ENCODE measurements around the gene PCP4.
"Not testable (repeated sequence)": the region's sequence is repeated elsewhere in the genome, so short reads cannot be mapped to it uniquely, and the experiment has no call there.

PCP4 gene

DNA sequence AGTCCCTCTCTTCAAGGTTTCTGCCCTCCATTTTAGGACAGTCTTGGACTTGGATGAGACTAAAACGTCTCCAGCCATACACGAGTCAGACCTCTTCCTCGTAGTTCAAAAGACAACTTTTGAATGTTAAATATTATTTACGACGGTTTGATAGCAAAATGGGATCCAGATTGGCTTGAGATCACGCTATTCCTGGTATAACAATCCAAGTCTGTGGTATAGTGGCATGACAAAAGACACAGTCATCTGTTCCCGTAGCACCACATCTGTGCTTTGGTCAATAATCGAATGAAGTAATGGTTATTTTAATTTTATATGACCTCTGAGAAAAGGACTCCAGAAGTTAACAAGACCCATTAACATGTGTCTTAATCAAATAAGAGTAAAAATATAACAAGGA lies 7.0 kb downstream of the PCP4 start:
- in situ Hi-C loops (cut with HindIII; ENCODE audit: low pct_unique_long_range_greater_than_20kb, low sequenced_read_pairs) = no loop called here
- no peak for TF ChIP-seq JUND (IDR thresholded peaks at IDR 0.05; ENCODE audit: low read depth)
- DNase-seq (ENCODE audit: low read depth in 1 of 2, low spot score in 1 of 2) = no peak

DNA sequence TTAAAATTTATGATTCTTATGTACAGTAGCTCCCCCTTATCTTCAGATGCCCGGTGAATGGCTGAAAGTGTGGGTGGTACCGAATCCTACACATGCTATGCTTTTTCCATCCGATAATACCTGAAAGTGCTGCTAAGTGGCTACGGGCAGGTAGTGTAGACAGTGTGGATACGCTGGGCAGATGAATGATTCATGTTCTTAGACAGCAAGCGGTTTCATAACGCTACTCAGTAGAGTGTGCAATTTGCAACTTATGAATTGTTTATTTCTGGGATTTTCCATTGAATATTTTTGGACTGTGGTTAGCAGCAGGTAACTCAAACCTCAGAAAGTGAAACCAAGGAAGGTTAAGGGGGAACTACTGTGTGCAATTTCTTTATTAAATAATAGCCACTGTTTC lies 7.5 kb downstream of the PCP4 start:
- TF ChIP-seq JUND (IDR thresholded peaks at IDR 0.05; ENCODE audit: low read depth) = no peak
- peak in 1 of 2 experiments; percentile 14 for DNase-seq (ENCODE audit: low read depth in 1 of 2, low spot score in 1 of 2)
- in situ Hi-C loops (cut with HindIII; ENCODE audit: low pct_unique_long_range_greater_than_20kb, low sequenced_read_pairs) = no loop called here

GRCh38 chr21:39881661-39882060 lies 14.4 kb downstream of the PCP4 start:
- in situ Hi-C loops (cut with HindIII; ENCODE audit: low pct_unique_long_range_greater_than_20kb, low sequenced_read_pairs) = no loop called here
- no peak for TF ChIP-seq JUND (IDR thresholded peaks at IDR 0.05; ENCODE audit: low read depth)
- DNase-seq (ENCODE audit: low read depth in 1 of 2, low spot score in 1 of 2) = no peak

DNA sequence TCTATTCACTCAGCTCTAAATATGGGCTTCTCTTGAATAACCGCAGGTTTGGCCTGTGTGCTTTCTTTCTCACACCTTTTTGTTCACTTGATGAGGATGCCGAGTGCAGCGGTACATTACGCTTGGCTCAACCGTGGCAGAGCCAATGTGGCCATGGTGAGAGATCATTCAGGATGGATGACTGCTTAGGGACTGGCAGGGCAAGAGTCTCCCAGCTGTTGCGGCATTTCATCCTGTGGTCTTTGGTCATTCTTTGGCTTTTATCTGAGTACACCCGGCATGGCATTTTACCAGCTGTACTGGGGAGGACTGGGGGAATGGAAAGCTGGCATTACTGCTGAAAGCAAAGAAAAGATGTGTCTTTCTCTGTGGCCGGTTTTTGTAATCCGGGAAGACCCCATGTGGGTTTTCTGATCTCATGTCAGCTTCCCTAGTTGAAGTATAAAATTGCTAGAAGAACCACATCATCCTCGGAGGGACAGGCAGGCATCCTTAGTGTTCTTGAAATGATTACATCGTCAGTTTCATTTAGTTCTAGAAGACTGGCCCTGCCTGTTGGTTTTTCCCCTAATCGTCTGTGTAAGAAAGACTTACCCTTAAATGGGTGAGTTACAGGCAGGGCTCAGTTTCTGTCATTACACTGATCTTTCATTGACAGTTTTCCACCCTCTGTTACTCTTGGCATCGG lies 15.1 kb downstream of the PCP4 start:
- TF ChIP-seq JUND (IDR thresholded peaks at IDR 0.05; ENCODE audit: low read depth) = no peak
- in situ Hi-C loops (cut with HindIII; ENCODE audit: low pct_unique_long_range_greater_than_20kb, low sequenced_read_pairs) = no loop called here
- no peak for DNase-seq (ENCODE audit: low read depth in 1 of 2, low spot score in 1 of 2)

DNA sequence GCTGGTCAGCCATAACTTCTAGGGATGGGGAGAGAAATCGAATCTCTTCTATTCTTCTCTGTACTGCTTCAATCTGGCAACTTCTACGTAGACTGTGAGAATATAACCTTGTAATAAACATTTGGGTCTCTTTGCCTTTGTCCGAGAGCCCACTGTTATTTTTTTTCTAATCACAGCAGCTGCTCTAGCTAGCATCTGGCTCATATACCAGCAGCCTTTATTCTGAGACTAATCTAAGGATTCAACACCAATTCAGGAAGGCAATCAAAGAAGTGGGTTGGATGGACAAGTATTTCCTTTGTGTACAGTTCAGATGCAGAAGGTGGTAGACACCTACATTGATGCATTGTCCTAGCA lies 15.6 kb downstream of the PCP4 start:
- in situ Hi-C loops (cut with HindIII; ENCODE audit: low pct_unique_long_range_greater_than_20kb, low sequenced_read_pairs) = no loop called here
- DNase-seq (ENCODE audit: low read depth in 1 of 2, low spot score in 1 of 2) = no peak
- TF ChIP-seq JUND (IDR thresholded peaks at IDR 0.05; ENCODE audit: low read depth) = no peak

- no peak for DNase-seq (ENCODE audit: low read depth in 1 of 2, low spot score in 1 of 2)
- in situ Hi-C loops (cut with HindIII; ENCODE audit: low pct_unique_long_range_greater_than_20kb, low sequenced_read_pairs) = no loop called here
- TF ChIP-seq JUND (IDR thresholded peaks at IDR 0.05; ENCODE audit: low read depth) = no peak
Measured at GRCh38 chr21:39885119-39885848, 18.0 kb downstream of the PCP4 start.

DNA sequence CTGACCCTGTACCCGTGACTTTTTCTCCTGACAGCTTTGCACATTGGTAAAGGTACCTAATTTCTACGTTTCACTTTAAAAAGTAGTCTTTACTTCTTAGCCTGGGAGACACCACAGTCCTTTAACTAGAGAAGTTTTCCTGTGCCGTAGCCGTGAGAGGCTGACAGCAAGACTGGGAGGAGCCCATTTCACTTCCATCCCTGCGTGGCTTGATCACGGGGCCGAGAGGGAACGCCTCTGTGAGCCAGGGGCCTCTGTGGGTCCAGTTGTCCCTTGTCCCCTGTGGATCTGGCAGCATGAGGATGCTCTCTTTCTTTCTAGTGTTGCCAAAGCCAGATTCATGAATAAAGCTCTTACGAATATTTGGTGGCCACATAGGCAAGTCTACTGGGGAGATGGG lies 21.6 kb downstream of the PCP4 start:
- DNase-seq (ENCODE audit: low read depth in 1 of 2, low spot score in 1 of 2) = no peak
- in situ Hi-C loops (cut with HindIII; ENCODE audit: low pct_unique_long_range_greater_than_20kb, low sequenced_read_pairs) = no loop called here
- no peak for TF ChIP-seq JUND (IDR thresholded peaks at IDR 0.05; ENCODE audit: low read depth)

DNA sequence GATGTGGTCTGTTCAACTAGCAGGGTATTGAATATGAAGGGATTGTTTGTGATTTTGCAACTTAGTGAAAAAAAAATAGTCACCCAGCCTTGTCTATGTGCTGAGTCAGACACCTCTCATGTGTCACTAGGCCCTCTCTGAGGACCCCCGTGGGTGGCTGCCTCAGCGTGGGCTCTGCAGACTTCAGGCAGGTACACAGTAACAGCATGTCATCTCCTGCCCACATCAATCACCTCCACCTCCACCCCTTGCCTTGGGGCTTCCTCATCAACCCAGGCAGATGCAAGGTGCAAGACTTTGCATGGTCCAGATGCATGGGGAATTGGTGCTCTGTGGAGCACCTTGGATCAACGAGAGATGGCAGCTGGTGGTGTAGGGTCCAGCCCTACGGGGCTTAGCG lies 23.9 kb downstream of the PCP4 start:
- TF ChIP-seq JUND (IDR thresholded peaks at IDR 0.05; ENCODE audit: low read depth) = no peak
- no peak for DNase-seq (ENCODE audit: low read depth in 1 of 2, low spot score in 1 of 2)
- in situ Hi-C loops (cut with HindIII; ENCODE audit: low pct_unique_long_range_greater_than_20kb, low sequenced_read_pairs) = no loop called here

- in situ Hi-C loops (cut with HindIII; ENCODE audit: low pct_unique_long_range_greater_than_20kb, low sequenced_read_pairs); DNase-seq (ENCODE audit: low read depth in 1 of 2, low spot score in 1 of 2): not testable (repeated sequence)
Measured at GRCh38 chr21:39891863-39892262, 24.6 kb downstream of the PCP4 start.

GRCh38 chr21:39900491-39900890 lies 33.3 kb downstream of the PCP4 start:
- no peak for TF ChIP-seq JUND (IDR thresholded peaks at IDR 0.05; ENCODE audit: low read depth)
- in situ Hi-C loops (cut with HindIII; ENCODE audit: low pct_unique_long_range_greater_than_20kb, low sequenced_read_pairs) = no loop called here
- DNase-seq (ENCODE audit: low read depth in 1 of 2, low spot score in 1 of 2) = no peak

DNA sequence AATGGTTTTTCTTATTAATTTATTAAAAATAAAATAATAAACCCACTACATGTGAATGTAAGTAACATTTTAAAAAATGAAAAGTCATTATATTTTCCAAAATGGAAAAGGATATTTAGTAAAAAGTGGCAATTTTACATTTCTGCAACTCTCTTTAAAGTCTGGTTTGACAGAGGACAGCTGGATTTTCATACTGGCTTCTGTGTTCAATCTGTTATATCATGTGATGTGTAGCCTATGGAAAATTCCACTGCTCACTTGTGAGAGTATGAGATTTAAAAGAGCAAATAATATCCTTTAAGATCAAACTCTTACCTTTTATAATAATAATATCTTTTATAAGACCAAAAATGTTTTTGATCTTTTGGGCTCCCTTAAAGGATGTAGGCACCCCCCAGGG lies 33.7 kb downstream of the PCP4 start:
- in situ Hi-C loops (cut with HindIII; ENCODE audit: low pct_unique_long_range_greater_than_20kb, low sequenced_read_pairs) = no loop called here
- TF ChIP-seq JUND (IDR thresholded peaks at IDR 0.05; ENCODE audit: low read depth) = no peak
- no peak for DNase-seq (ENCODE audit: low read depth in 1 of 2, low spot score in 1 of 2)

DNA sequence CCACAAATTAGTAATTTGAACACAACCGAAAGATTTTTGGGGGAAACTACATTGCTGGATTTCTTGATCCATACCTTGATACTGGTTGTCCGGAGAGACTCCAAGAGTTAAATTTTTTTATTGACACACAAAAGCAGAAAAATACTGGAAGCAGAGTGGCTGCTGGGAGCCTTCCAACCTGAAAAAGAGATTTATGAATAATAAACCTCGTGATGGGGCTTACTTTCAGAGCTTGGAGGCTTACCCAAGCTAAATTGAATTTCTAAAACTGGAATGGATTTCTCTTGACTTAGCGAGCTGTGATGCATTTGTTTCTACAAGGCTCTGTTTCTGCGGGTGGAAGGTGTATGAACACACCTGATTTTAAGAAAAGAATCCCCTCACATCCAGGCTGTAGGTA lies 35.7 kb downstream of the PCP4 start:
- no peak for DNase-seq (ENCODE audit: low read depth in 1 of 2, low spot score in 1 of 2)
- in situ Hi-C loops (cut with HindIII; ENCODE audit: low pct_unique_long_range_greater_than_20kb, low sequenced_read_pairs) = no loop called here
- no peak for TF ChIP-seq JUND (IDR thresholded peaks at IDR 0.05; ENCODE audit: low read depth)

- no peak for DNase-seq (ENCODE audit: low read depth in 1 of 2, low spot score in 1 of 2)
- in situ Hi-C loops (cut with HindIII; ENCODE audit: low pct_unique_long_range_greater_than_20kb, low sequenced_read_pairs) = no loop called here
- TF ChIP-seq JUND (IDR thresholded peaks at IDR 0.05; ENCODE audit: low read depth) = no peak
Measured at GRCh38 chr21:39904457-39904856, 37.2 kb downstream of the PCP4 start.

Data from T47D (cell line).